Heart right ventricle (tissue), 16 donors: ENCODE measurements around the gene WDR33. TPM values are rescaled to one million over a fixed set of nuclear protein-coding genes. Genes with fewer than 3 reads are reported as not detected.
A peak's percentile ranks its signal among the peaks of the same experiment; 100 is the strongest.
"Not testable (repeated sequence)": the region's sequence is repeated elsewhere in the genome, so short reads cannot be mapped to it uniquely, and the experiment has no call there.

Experiments
- ATAC-seq, 8 donors: fragments of 200-7000 bp; cut with Tn5 transposase; one replicate each; pipeline ENCODE4 v1.9.1; 2020; ENCODE audit warnings: mild to moderate bottlenecking in 8 of 8, moderate library complexity in 8 of 8, moderate number of reproducible peaks in 1 of 8
- DNase-seq, 2 donors: peaks; one replicate each; pipeline ENCODE4 v3.0.0-alpha.2; 2020
- H3K27ac ChIP-seq, 10 donors: fragments of 200-600 bp; sonication (generic) in 2 of 10; one replicate each; pipeline versions ENCODE4 v1.5.0 to v1.8.0; 2020 to 2022; ENCODE audit warnings: mild to moderate bottlenecking in 3 of 10
- H3K27me3 ChIP-seq, 7 donors: fragments of 200-600 bp; one replicate each; pipeline ENCODE4 v1.8.0; 2021 to 2022; ENCODE audit warnings: mild to moderate bottlenecking in 2 of 7
- H3K36me3 ChIP-seq, 9 donors: fragments of 200-600 bp; sonication (generic) in 1 of 9; one replicate each; pipeline versions ENCODE4 v1.5.0 to v1.8.0; 2020 to 2022; ENCODE audit warnings: mild to moderate bottlenecking in 2 of 9
- H3K4me1 ChIP-seq, 9 donors: fragments of 200-600 bp; sonication (generic) in 1 of 9; one replicate each; pipeline versions ENCODE4 v1.5.0 to v1.8.0; 2020 to 2022; ENCODE audit warnings: mild to moderate bottlenecking in 4 of 9
- H3K4me3 ChIP-seq, 10 donors: fragments of 200-600 bp; sonication (generic) in 2 of 10; one replicate each; pipeline versions ENCODE4 v1.5.0 to v1.8.0; 2020 to 2022; ENCODE audit warnings: mild to moderate bottlenecking in 7 of 10, moderate library complexity in 2 of 10
- H3K9me3 ChIP-seq, 11 donors: fragments of 200-600 bp in 10 of 11; sonication (generic) in 2 of 11; one replicate each; pipeline versions ENCODE4 v1.5.0 to v1.8.0; 2013 to 2022; ENCODE audit warnings: mild to moderate bottlenecking in 2 of 11, control low read depth in 1 of 11, moderate library complexity in 1 of 11
- WGBS, 2 donors: extraction: QIAGEN DNeasy Blood & Tissue Kit; methylation state at CpG; one replicate each; pipeline ENCODE4 v1.1.7; 2013; ENCODE audit warnings: inconsistent platforms in 1 of 2; 5-methylcytosine and 5-hydroxymethylcytosine counted together
- intact Hi-C, 10 donors: fragments of 100-400 bp; cut with DNase I; formaldehyde crosslinking; loops; one replicate each; pipeline versions ENCODE4 v1.11.1 to v1.14.2; 2022
- polyA plus RNA-seq, 2 donors: library from polyadenylated mRNA; stranded (reverse); fragments of 200-250 nt; gene quantifications; one replicate each; pipeline ENCODE4 v1.2.3, GENCODE V29; 2013
- total RNA-seq, 10 donors: library from RNA; stranded (reverse); fragmentation: NEBNext Ultra II Directional in 3 of 10; extraction: Animal tissue kit (Norgen Biotek cat#: 25700) in 3 of 10; gene quantifications; one replicate each; pipeline versions ENCODE4 v1.2.1 to v1.2.4, GENCODE V29; 2021 to 2023
- TF ChIP-seq, protein P1 (sequence below), 9 donors: fragments of 200-600 bp; sonication (generic) in 2 of 9; IDR thresholded peaks; one replicate each; pipeline versions ENCODE4 v1.5.0 to v1.8.0; 2021 to 2022; ENCODE audit warnings: antibody characterized with exemption in 9 of 9, mild to moderate bottlenecking in 5 of 9, moderate library complexity in 1 of 9
- donor health status: Arrhythmogenic right ventricular cardiomyopathy.
- donor health status: ischemic (EF 13 %, LVEDD 7.1; RV severe dilation, severe dysfunction).
- donor health status: healthy with polysubstance abuse.
- donor health status: DM: no; HTN: yes; CAD: no.
- donor health status: DM: no; HTN: no; CAD: no.
- donor health status: ischemic (EF 25% LVEDD 6.9; RV normal size, moderate dysfunction).
- donor health status: ischemic (EF 25% LVEDD 5.7; RV mildly dilated, moderate dysfunction).
- donor health status: healthy.
- donor health status: DM: yes; HTN: yes; CAD: no.
- donor health status: Ischemic cardiomyopathy.
- donor health status: ischemic (EF 35%, LVEDD 5.7; RV mildly dilated, moderate dysfunction).
- donor health status: nonischemic (EF 11% LVEDD 7.7; RV severe dilation, severe dysfunction).
- donor health status: DM: yes; HTN: yes; CAD: no.
- donor health status: PGD.
- donor health status: ischemic (EF 29% LVEDD 5.4; RV normal size, mild dysfunction).
- donor health status: nonischemic (EF 23%, LVEDD 6.1; RV moderate dilation, normal function).

The WDR33 gene
- total and polyA plus RNA-seq, 12 donors = 10.5 to 47.6 (median 42.1) TPM

GRCh38 chr2:127810156-127810618, 784 bp downstream of the WDR33 start:
- H3K36me3 ChIP-seq = peaks cover 0 to 4% (median 0%) of the 10 kb centered on the region in 9 donors
- H3K27me3 ChIP-seq = no peaks in the 10 kb centered on the region
- peak overlapping the region; percentile 69 to 96 (median 88) for H3K27ac ChIP-seq
- 0 to 1% methylated on average over 10 of the region's 10 CpGs for WGBS, 2 donors
- intact Hi-C loops = loop anchor here in 3 of 10 donors (1.0 to 5.0 kb wide), 3 partner anchors 48 to 109 kb away; partner anchors contain the start of genes SFT2D3 (in 3 of the 3) and POLR2D (in 1 of the 3)
- H3K4me1 ChIP-seq = peaks cover 4 to 49% (median 46%) of the 10 kb centered on the region in 9 donors
- peak overlapping the region; percentile 61 to 96 (median 80) for H3K4me3 ChIP-seq
- H3K9me3 ChIP-seq = no peaks in the 10 kb centered on the region
- ATAC-seq = peak in 4 of 8 donors; percentile 24 to 55 (median 37)
- DNase-seq = peak in 1 of 2 donors; percentile 11
- TF ChIP-seq, protein P1, sequence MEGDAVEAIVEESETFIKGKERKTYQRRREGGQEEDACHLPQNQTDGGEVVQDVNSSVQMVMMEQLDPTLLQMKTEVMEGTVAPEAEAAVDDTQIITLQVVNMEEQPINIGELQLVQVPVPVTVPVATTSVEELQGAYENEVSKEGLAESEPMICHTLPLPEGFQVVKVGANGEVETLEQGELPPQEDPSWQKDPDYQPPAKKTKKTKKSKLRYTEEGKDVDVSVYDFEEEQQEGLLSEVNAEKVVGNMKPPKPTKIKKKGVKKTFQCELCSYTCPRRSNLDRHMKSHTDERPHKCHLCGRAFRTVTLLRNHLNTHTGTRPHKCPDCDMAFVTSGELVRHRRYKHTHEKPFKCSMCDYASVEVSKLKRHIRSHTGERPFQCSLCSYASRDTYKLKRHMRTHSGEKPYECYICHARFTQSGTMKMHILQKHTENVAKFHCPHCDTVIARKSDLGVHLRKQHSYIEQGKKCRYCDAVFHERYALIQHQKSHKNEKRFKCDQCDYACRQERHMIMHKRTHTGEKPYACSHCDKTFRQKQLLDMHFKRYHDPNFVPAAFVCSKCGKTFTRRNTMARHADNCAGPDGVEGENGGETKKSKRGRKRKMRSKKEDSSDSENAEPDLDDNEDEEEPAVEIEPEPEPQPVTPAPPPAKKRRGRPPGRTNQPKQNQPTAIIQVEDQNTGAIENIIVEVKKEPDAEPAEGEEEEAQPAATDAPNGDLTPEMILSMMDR (IDR thresholded peaks at IDR 0.05) = no peak

DNA sequence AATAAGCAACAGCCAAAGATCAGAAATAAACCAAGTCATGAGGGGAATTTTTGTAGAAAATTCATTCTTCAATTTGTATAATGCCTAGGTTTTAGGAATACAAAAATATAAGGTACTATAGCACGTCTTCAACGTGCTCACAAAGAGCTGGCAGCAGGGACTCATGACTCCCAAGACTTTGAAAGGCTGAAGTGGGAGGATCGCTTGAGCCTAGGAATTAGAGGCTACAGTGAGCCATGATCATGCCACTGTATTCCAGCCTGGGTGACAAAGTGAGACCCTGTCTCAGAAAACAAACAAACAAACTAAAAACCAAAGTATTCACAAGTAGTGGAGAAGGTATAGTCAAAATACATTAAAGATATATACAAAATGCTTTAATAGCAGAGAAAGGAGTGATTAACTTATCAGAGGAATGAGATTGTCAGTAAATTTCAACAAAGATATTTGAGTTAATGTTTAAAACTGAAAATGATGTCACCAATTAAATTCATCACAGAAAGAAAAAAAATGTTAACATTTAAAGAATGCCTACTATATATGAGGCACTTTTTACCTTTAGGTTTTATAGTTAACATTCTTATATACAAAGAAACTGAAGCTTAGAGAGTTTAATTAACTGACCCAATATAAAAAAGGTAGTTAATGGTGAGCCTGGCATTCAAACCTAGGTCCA, 3.2 kb downstream of the WDR33 start:
- DNase-seq (no peak), ATAC-seq (no peak)
- intact Hi-C loops = loop anchor here in 2 of 10 donors (10.0 kb wide), 1 partner anchor 103 kb away; the partner anchor contains the start of gene SFT2D3 (in 2 of the 2)
- no peak overlapping the region for H3K4me3 ChIP-seq
- TF ChIP-seq, protein P1 (IDR thresholded peaks at IDR 0.05) = no peak
- 61 to 70% methylated on average over 3 of the region's 3 CpGs for WGBS, 2 donors
- no peaks in the 10 kb centered on the region for H3K9me3 ChIP-seq
- H3K27me3 ChIP-seq = no peaks in the 10 kb centered on the region
- H3K4me1 ChIP-seq = peaks cover 4 to 68% (median 57%) of the 10 kb centered on the region in 9 donors
- peaks cover 0 to 4% (median 0%) of the 10 kb centered on the region in 9 donors for H3K36me3 ChIP-seq
- no peak overlapping the region for H3K27ac ChIP-seq

DNA sequence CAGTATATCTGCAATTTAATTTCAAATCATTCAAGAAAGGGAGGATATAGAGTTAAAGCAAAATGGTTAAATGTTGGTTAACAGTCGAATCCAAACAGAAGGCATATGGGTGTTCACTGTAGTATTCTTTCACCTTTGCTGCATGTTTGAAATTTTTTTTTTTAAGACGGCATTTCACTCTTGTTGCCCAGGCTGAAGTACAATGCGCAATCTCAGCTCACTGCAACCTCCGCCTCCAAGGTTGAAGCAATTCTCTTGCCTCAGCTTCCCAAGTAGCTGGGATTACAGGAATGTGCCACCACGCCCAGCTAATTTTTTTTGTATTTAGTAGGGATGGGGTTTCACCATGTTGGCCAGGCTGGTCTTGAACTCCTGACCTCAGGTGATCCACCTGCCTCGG, 4.1 kb downstream of the WDR33 start:
- H3K4me3 ChIP-seq, DNase-seq, H3K27me3 ChIP-seq, ATAC-seq, H3K9me3 ChIP-seq, H3K27ac ChIP-seq, H3K36me3 ChIP-seq: not testable (repeated sequence)
- H3K4me1 ChIP-seq = peaks cover 4 to 68% (median 58%) of the 10 kb centered on the region in 9 donors
- WGBS, 2 donors = 77 to 82% methylated on average over 6 of the region's 6 CpGs
- intact Hi-C loops = loop anchor here in 2 of 10 donors (10.0 kb wide), 1 partner anchor 102 kb away; the partner anchor contains the start of gene SFT2D3 (in 2 of the 2)

DNA sequence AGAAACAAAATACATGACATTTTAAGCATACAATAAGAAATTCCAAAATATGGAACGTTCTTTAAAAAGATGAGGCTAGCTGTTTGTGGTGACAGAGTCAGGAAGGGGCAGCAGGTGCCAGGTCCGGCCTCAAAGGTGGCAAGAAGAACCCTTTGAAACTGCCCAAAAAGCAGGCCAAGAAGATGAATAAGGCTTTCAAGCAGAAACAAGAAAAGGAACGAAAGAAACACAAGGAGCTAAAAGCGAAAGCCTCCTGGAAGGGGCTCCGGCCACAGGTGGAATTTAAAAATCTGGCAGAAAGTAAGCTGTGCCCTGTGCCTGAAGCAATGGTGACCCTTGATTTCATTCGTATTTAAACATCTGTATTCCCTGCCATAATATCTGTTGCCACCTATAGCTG, 5.5 kb downstream of the WDR33 start:
- DNase-seq (no peak), ATAC-seq (no peak)
- H3K27ac ChIP-seq = no peak overlapping the region
- no peak overlapping the region for H3K4me3 ChIP-seq
- H3K9me3 ChIP-seq = no peaks in the 10 kb centered on the region
- no peaks in the 10 kb centered on the region for H3K27me3 ChIP-seq
- intact Hi-C loops = loop anchor here in 2 of 10 donors (10.0 kb wide), 1 partner anchor 101 kb away; the partner anchor contains the start of gene SFT2D3 (in 2 of the 2)
- peaks cover 4 to 68% (median 60%) of the 10 kb centered on the region in 9 donors for H3K4me1 ChIP-seq
- 76 to 81% methylated on average over 6 of the region's 6 CpGs for WGBS, 2 donors
- peaks cover 0 to 13% (median 0%) of the 10 kb centered on the region in 9 donors for H3K36me3 ChIP-seq
- TF ChIP-seq, protein P1 (IDR thresholded peaks at IDR 0.05) = no peak
